GM19467 (cell line): Measurements from ENCODE around the gene SUMF1.
A peak's percentile ranks its signal among the peaks of the same experiment; 100 is the strongest.

Experiments
- ATAC-seq: cut with Tn5 transposase; IDR thresholded peaks from one replicate; pipeline ENCODE4 v1.9.1; 2021; ENCODE audit warnings: mild to moderate bottlenecking, moderate library complexity; ENCODE audit not compliant: unreplicated experiment

The SUMF1 gene

GRCh38 chr3:4497843-4498324, 30.8 kb upstream of the SUMF1 start:
- no peak for ATAC-seq

- no peak for ATAC-seq
Measured at GRCh38 chr3:4497005-4497692, 30.1 kb upstream of the SUMF1 start.

GRCh38 chr3:4496087-4496452, 29.0 kb upstream of the SUMF1 start:
- no peak for ATAC-seq

- ATAC-seq, result no peak
Measured at GRCh38 chr3:4495294-4496086, 28.4 kb upstream of the SUMF1 start.

GRCh38 chr3:4494895-4495264, 27.8 kb upstream of the SUMF1 start:
- ATAC-seq, result peak; percentile 24

- ATAC-seq, result no peak
Measured at GRCh38 chr3:4493941-4494894, 27.1 kb upstream of the SUMF1 start.

- ATAC-seq, result peak; percentile 95
Measured at GRCh38 chr3:4493014-4493940, 26.2 kb upstream of the SUMF1 start, which contains the start of gene ITPR1. Gene ITPR1, plus strand, starts transcription at chr3:4493348. Its CDS starts 23,144 bp downstream, at chr3:4516492.

GRCh38 chr3:4492208-4493013, 25.3 kb upstream of the SUMF1 start:
- no peak for ATAC-seq

- no peak for ATAC-seq
Measured at GRCh38 chr3:4491855-4492207, 24.8 kb upstream of the SUMF1 start.

- no peak for ATAC-seq
Measured at GRCh38 chr3:4478261-4478660, 11.2 kb upstream of the SUMF1 start.

GRCh38 chr3:4476496-4476895, 9.4 kb upstream of the SUMF1 start:
- no peak for ATAC-seq

- no peak for ATAC-seq
Measured at GRCh38 chr3:4475804-4476203, 8.7 kb upstream of the SUMF1 start.

GRCh38 chr3:4474683-4475490, 7.8 kb upstream of the SUMF1 start:
- no peak for ATAC-seq

- no peak for ATAC-seq
Measured at GRCh38 chr3:4472766-4473165, 5.7 kb upstream of the SUMF1 start.

GRCh38 chr3:4472312-4472711, 5.2 kb upstream of the SUMF1 start:
- no peak for ATAC-seq

- no peak for ATAC-seq
Measured at GRCh38 chr3:4471907-4472306, 4.8 kb upstream of the SUMF1 start.

GRCh38 chr3:4467522-4467867, 426 bp upstream of the SUMF1 start:
- ATAC-seq, result no peak

GRCh38 chr3:4464576-4464975, 2.5 kb downstream of the SUMF1 start:
- no peak for ATAC-seq
